Adrenal gland (tissue), 19 donors: ENCODE data around the gene ZCWPW2. TPM values are rescaled to one million over a fixed set of nuclear protein-coding genes. Genes with fewer than 3 reads are reported as not detected.

ENCODE experiments used
- DNase-seq, 7 donors: peaks; one replicate each; pipeline ENCODE4 v3.0.0-alpha.2; 2019 to 2020
- H3K27ac ChIP-seq, 5 donors: fragments of 200-600 bp; sonication (generic) in 4 of 5; 1 replicate in 3 of 5; 2 replicates in 2 of 5; pipeline versions ENCODE4 v1.5.1 to v1.8.0; 2016 to 2020; ENCODE audit warnings: mild to moderate bottlenecking in 1 of 5
- H3K27me3 ChIP-seq: fragments of 200-600 bp; 2 replicates; pipeline ENCODE4 v1.8.0; 2021
- H3K36me3 ChIP-seq, 2 donors: fragments of 200-600 bp; replicated peaks in 1 of 2; 1 replicate in 1 of 2; 2 replicates in 1 of 2; pipeline versions ENCODE4 v1.5.1 to v1.8.0; 2018 to 2022
- H3K4me1 ChIP-seq, 2 donors: fragments of 200-600 bp; replicated peaks in 1 of 2; 1 replicate in 1 of 2; 2 replicates in 1 of 2; pipeline versions ENCODE4 v1.5.1 to v1.8.0; 2018 to 2021
- H3K4me3 ChIP-seq, 4 donors: fragments of 200-600 bp; sonication (generic) in 3 of 4; one replicate each; pipeline ENCODE4 v1.5.1; 2016 to 2018
- H3K9me3 ChIP-seq, 3 donors: fragments of 200-600 bp; sonication (generic) in 1 of 3; replicated peaks in 1 of 3; 1 replicate in 2 of 3; 2 replicates in 1 of 3; pipeline versions ENCODE4 v1.5.1 to v1.8.0; 2016 to 2021
- POLR2A ChIP-seq, 2 donors: fragments of 450-650 bp; IDR thresholded peaks; one replicate each; pipeline ENCODE4 v1.6.1; 2017; ENCODE audit warnings: antibody characterized with exemption in 2 of 2, mild to moderate bottlenecking in 2 of 2, moderate library complexity in 1 of 2
- WGBS, 4 donors: extraction: QIAGEN DNeasy Blood & Tissue Kit in 2 of 4; methylation state at CpG; one replicate each; pipeline versions ENCODE4 v1.1.5 to v1.1.7; 2013 to 2017; 5-methylcytosine and 5-hydroxymethylcytosine counted together
- intact Hi-C, 2 donors: fragments of 100-400 bp; cut with DNase I; formaldehyde crosslinking; loops; one replicate each; pipeline versions ENCODE4 v1.14.1 to v1.15.0; 2022 to 2023
- long read RNA-seq, 10 donors: library from polyadenylated mRNA in 3 of 10; unstranded in 2 of 10; stranded (forward) in 1 of 10; transcript quantifications; one replicate each; pipeline ENCODE4 v2.0.0 and lab custom pipeline, GENCODE V29; 2021 to 2026
- polyA plus RNA-seq, 3 donors: library from polyadenylated mRNA; stranded (reverse); fragments of 200-250 nt in 2 of 3; fragments of 350-450 nt in 1 of 3; fragmentation: Illumina TruSeq in 1 of 3; extraction: RNeasy Lipid Tissue Mini Kit (QIAGEN cat#74804) in 1 of 3; gene quantifications; one replicate each; pipeline ENCODE4 v1.2.3, GENCODE V29; 2013 to 2014
- total RNA-seq, 9 donors: library from RNA; depleted of rRNA in 4 of 9; stranded (reverse); fragments of >200 nt in 4 of 9; fragments of 120-200 nt in 1 of 9; fragmentation: NEBNext Ultra II Directional in 1 of 9; extraction: Animal tissue kit (Norgen Biotek cat#: 25700) in 1 of 9; gene quantifications; one replicate each; pipeline versions ENCODE4 v1.1.0 to v1.2.4, GENCODE V29; 2013 to 2023
- TF ChIP-seq, protein P1 (sequence below), 6 experiments: fragments of 450-650 bp in 4 of 6; fragments of 200-600 bp in 2 of 6; sonication (generic) in 1 of 6; IDR thresholded peaks; 1 replicate in 5 of 6; 2 replicates in 1 of 6; pipeline versions ENCODE4 v1.5.1 to v1.8.0; 2016 to 2021; ENCODE audit warnings: antibody characterized with exemption in 6 of 6, mild to moderate bottlenecking in 2 of 6, moderate library complexity in 1 of 6
- donor health status: healthy with polysubstance abuse.
- donor health status: Bipolar disorder and iron deficiency.
- donor health status: DM: yes; HTN: yes; CAD: no.
- donor health status: DM: no; HTN: no; CAD: no.
- donor health status: DM: no; HTN: no; CAD: no.
- donor health status: DM: yes; HTN: yes; CAD: no.

The ZCWPW2 gene, protein sequence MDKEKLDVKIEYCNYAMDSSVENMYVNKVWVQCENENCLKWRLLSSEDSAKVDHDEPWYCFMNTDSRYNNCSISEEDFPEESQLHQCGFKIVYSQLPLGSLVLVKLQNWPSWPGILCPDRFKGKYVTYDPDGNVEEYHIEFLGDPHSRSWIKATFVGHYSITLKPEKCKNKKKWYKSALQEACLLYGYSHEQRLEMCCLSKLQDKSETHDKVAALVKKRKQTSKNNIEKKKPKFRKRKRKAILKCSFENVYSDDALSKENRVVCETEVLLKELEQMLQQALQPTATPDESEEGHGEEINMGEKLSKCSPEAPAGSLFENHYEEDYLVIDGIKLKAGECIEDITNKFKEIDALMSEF
- total RNA-seq (1 to 10 TPM in 6 of 9 donors, under 1 TPM in 3; 0.55 to 2.1 (median 1.1) TPM), polyA plus RNA-seq (1 to 10 TPM; 1.2 to 1.4 (median 1.4) TPM)
- long read RNA-seq, donor 1 = 0 reads
- long read RNA-seq, donor 2 = 0 reads
- long read RNA-seq, donor 3 = 0 reads
- long read RNA-seq, donor 4, partial matches to known transcripts = 0 of 1 reads
- long read RNA-seq, donor 4, other reads (novel, unspliced or antisense) = 1 of 1 reads
- long read RNA-seq, donor 5, partial matches to known transcripts = 0 of 1 reads
- long read RNA-seq, donor 5, other reads (novel, unspliced or antisense) = 1 of 1 reads
- long read RNA-seq, donor 6, partial matches to known transcripts = 0 of 1 reads
- long read RNA-seq, donor 6, other reads (novel, unspliced or antisense) = 1 of 1 reads
- long read RNA-seq, donor 7 = 0 reads
- long read RNA-seq, donor 8 = 0 reads
- long read RNA-seq, donor 9 = 0 reads
- long read RNA-seq, donor 10 = 0 reads

GRCh38 chr3:28348629-28349468 lies at the start of gene ZCWPW2, which contains the start of gene AZI2:
ZCWPW2 (plus strand) TSS chr3:28348721; CDS start chr3:28413069, 64,348 bp downstream.
AZI2 (minus strand) TSS chr3:28348824; CDS start chr3:28340617, 8,207 bp downstream.
- WGBS, 4 donors = 0 to 1% (median 0%) methylated on average over 48 to 83 of the region's 83 CpGs
- TF ChIP-seq, protein P1, sequence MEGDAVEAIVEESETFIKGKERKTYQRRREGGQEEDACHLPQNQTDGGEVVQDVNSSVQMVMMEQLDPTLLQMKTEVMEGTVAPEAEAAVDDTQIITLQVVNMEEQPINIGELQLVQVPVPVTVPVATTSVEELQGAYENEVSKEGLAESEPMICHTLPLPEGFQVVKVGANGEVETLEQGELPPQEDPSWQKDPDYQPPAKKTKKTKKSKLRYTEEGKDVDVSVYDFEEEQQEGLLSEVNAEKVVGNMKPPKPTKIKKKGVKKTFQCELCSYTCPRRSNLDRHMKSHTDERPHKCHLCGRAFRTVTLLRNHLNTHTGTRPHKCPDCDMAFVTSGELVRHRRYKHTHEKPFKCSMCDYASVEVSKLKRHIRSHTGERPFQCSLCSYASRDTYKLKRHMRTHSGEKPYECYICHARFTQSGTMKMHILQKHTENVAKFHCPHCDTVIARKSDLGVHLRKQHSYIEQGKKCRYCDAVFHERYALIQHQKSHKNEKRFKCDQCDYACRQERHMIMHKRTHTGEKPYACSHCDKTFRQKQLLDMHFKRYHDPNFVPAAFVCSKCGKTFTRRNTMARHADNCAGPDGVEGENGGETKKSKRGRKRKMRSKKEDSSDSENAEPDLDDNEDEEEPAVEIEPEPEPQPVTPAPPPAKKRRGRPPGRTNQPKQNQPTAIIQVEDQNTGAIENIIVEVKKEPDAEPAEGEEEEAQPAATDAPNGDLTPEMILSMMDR (IDR thresholded peaks at IDR 0.05) = peak in 1 of 6 experiments; percentile 18
- peak; percentile 71 to 85 for TF ChIP-seq POLR2A (IDR thresholded peaks at IDR 0.05)
- intact Hi-C loops = no loop called here
- Histone ChIP-seq H3K27me3 (no peaks in the 10 kb centered on the region), H3K9me3 (peaks cover 0 to 18% (median 10%) of the 10 kb centered on the region in 3 donors), H3K36me3 (no peaks in the 10 kb centered on the region), H3K4me1 (peaks cover 0 to 50% of the 10 kb centered on the region in 2 donors), H3K4me3 (peak within 1 kb of the TSS; percentile 68 to 96 (median 80)), H3K27ac (peak within 1 kb of the TSS; percentile 96 to 100 (median 100))
- DNase-seq = peak; percentile 97 to 98 (median 98)

GRCh38 chr3:28299705-28300104 lies 48.8 kb upstream of the ZCWPW2 start:
- Histone ChIP-seq H3K4me1 (peaks cover 0 to 14% of the 10 kb centered on the region in 2 donors), H3K4me3 (no peak overlapping the region), H3K27ac (no peak overlapping the region), H3K27me3 (no peaks in the 10 kb centered on the region), H3K9me3 (no peaks in the 10 kb centered on the region), H3K36me3 (no peaks in the 10 kb centered on the region)
- no peak for DNase-seq
- TF ChIP-seq POLR2A (IDR thresholded peaks at IDR 0.05) = no peak
- TF ChIP-seq, protein P1 (IDR thresholded peaks at IDR 0.05) = no peak
- 94 to 100% (median 98%) methylated on average over 1 of the region's 1 CpG for WGBS, 4 donors
- intact Hi-C loops = no loop called here

- intact Hi-C loops = no loop called here
- H3K27me3 ChIP-seq = no peaks in the 10 kb centered on the region
- no peak for DNase-seq
- peaks cover 0 to 9% of the 10 kb centered on the region in 2 donors for H3K4me1 ChIP-seq
- no peak overlapping the region for H3K27ac ChIP-seq
- TF ChIP-seq, protein P1 (IDR thresholded peaks at IDR 0.05) = no peak
- no peak for TF ChIP-seq POLR2A (IDR thresholded peaks at IDR 0.05)
- H3K9me3 ChIP-seq = no peaks in the 10 kb centered on the region
- no peak overlapping the region for H3K4me3 ChIP-seq
- 90 to 96% (median 90%) methylated on average over 5 of the region's 5 CpGs for WGBS, 4 donors
- H3K36me3 ChIP-seq = no peaks in the 10 kb centered on the region
Measured at GRCh38 chr3:28300345-28300962, 48.1 kb upstream of the ZCWPW2 start.
